Measurements from ENCODE around the gene CD209.

CD209 gene

GRCh38 chr19:7694499-7694898 is 52.8 kb downstream of the CD209 start:
- Histone ChIP-seq H3K9me3 (ENCODE audit: control insufficient read depth, insufficient read depth, low read depth, low read length) (peaks cover 8% of the 10 kb centered on the region; the same call in 1 of the 2 replicates), H3K27me3 (ENCODE audit: control insufficient read depth, insufficient read depth, low read length) (peaks cover 66% of the 10 kb centered on the region), H3K36me3 (ENCODE audit: control insufficient read depth, insufficient read depth, low read length) (no peaks in the 10 kb centered on the region), H3K4me3 (ENCODE audit: low read depth, low read length) (no peak overlapping the region), H3K9ac (ENCODE audit: low read length) (no peak overlapping the region), H3K27ac (ENCODE audit: low read depth, low read length) (no peak overlapping the region), H3K4me1 (ENCODE audit: control insufficient read depth, insufficient read depth, low read length) (peaks cover 7% of the 10 kb centered on the region; the same call in 1 of the 2 replicates)

- H3K36me3 ChIP-seq (ENCODE audit: control insufficient read depth, insufficient read depth, low read length): no peaks in the 10 kb centered on the region
- H3K9me3 ChIP-seq (ENCODE audit: control insufficient read depth, insufficient read depth, low read depth, low read length): peaks cover 8% of the 10 kb centered on the region; the same call in 1 of the 2 replicates
- H3K4me1 ChIP-seq (ENCODE audit: control insufficient read depth, insufficient read depth, low read length): no peaks in the 10 kb centered on the region
- no peak overlapping the region for H3K9ac ChIP-seq (ENCODE audit: low read length)
- H3K4me3 ChIP-seq (ENCODE audit: low read depth, low read length): no peak overlapping the region
- H3K27ac ChIP-seq (ENCODE audit: low read depth, low read length): no peak overlapping the region
- peaks cover 48% of the 10 kb centered on the region; the same call in 1 of the 2 replicates for H3K27me3 ChIP-seq (ENCODE audit: control insufficient read depth, insufficient read depth, low read length)
Measured at GRCh38 chr19:7692417-7693088, 54.8 kb downstream of the CD209 start.

- Histone ChIP-seq H3K27ac (ENCODE audit: low read depth, low read length) (no peak overlapping the region), H3K9ac (ENCODE audit: low read length) (no peak overlapping the region), H3K4me1 (ENCODE audit: control insufficient read depth, insufficient read depth, low read length) (no peaks in the 10 kb centered on the region), H3K4me3 (ENCODE audit: low read depth, low read length) (no peak overlapping the region), H3K36me3 (ENCODE audit: control insufficient read depth, insufficient read depth, low read length) (no peaks in the 10 kb centered on the region), H3K9me3 (ENCODE audit: control insufficient read depth, insufficient read depth, low read depth, low read length) (peaks cover 8% of the 10 kb centered on the region; the same call in 1 of the 2 replicates), H3K27me3 (ENCODE audit: control insufficient read depth, insufficient read depth, low read length) (peaks cover 37% of the 10 kb centered on the region; the same call in 1 of the 2 replicates)
Measured at GRCh38 chr19:7691497-7691896, 55.8 kb downstream of the CD209 start.

- H3K4me3 ChIP-seq (ENCODE audit: low read depth, low read length): no peak overlapping the region
- peaks cover 36% of the 10 kb centered on the region; the same call in 1 of the 2 replicates for H3K27me3 ChIP-seq (ENCODE audit: control insufficient read depth, insufficient read depth, low read length)
Measured at GRCh38 chr19:7690779-7691258, 56.5 kb downstream of the CD209 start.

More at GRCh38 chr19:7690779-7691258, 56.5 kb downstream of the CD209 start:
- Histone ChIP-seq H3K9ac (ENCODE audit: low read length) (no peak overlapping the region), H3K27ac (ENCODE audit: low read depth, low read length) (no peak overlapping the region), H3K4me1 (ENCODE audit: control insufficient read depth, insufficient read depth, low read length) (no peaks in the 10 kb centered on the region), H3K9me3 (ENCODE audit: control insufficient read depth, insufficient read depth, low read depth, low read length) (peaks cover 8% of the 10 kb centered on the region; the same call in 1 of the 2 replicates), H3K36me3 (ENCODE audit: control insufficient read depth, insufficient read depth, low read length) (no peaks in the 10 kb centered on the region)
